MM.1S (cell line): ENCODE measurements around the gene PCMTD2.

Experiments
- CTCF ChIP-seq: fragments of 300-600 bp; sonication (generic); IDR thresholded peaks from 2 replicates; pipeline ENCODE4 v1.5.1; 2016; ENCODE audit warnings: antibody characterized with exemption, low read length, mixed read lengths
- EZH2 ChIP-seq: fragments of 300-600 bp; sonication (generic); optimal IDR thresholded peaks from 2 replicates; pipeline ENCODE3; 2017; ENCODE audit warnings: low read depth, mild to moderate bottlenecking, antibody characterized with exemption, low read length, mixed read lengths
- EZH2phosphoT487 ChIP-seq: fragments of 300-600 bp; sonication (generic); IDR thresholded peaks from 2 replicates; pipeline ENCODE4 v1.6.1; 2018; ENCODE audit warnings: antibody characterized with exemption, low read length

- TF ChIP-seq CTCF (no peak), EZH2 (no peak), EZH2phosphoT487 (no peak)
Observed at GRCh38 chr20:64216036-64216435, 39.5 kb upstream of the PCMTD2 start.
